ELF-1 (cell line): Measurements from ENCODE around the gene VDAC1.
A peak's percentile ranks its signal among the peaks of the same experiment; 100 is the strongest.
"Not testable (repeated sequence)": the region's sequence is repeated elsewhere in the genome, so short reads cannot be mapped to it uniquely, and the experiment has no call there.

Experiments used
- DNase-seq: peaks from one replicate; pipeline ENCODE4 v3.0.0-alpha.2; 2016; ENCODE audit warnings: low read depth, low spot score

VDAC1 gene

DNA sequence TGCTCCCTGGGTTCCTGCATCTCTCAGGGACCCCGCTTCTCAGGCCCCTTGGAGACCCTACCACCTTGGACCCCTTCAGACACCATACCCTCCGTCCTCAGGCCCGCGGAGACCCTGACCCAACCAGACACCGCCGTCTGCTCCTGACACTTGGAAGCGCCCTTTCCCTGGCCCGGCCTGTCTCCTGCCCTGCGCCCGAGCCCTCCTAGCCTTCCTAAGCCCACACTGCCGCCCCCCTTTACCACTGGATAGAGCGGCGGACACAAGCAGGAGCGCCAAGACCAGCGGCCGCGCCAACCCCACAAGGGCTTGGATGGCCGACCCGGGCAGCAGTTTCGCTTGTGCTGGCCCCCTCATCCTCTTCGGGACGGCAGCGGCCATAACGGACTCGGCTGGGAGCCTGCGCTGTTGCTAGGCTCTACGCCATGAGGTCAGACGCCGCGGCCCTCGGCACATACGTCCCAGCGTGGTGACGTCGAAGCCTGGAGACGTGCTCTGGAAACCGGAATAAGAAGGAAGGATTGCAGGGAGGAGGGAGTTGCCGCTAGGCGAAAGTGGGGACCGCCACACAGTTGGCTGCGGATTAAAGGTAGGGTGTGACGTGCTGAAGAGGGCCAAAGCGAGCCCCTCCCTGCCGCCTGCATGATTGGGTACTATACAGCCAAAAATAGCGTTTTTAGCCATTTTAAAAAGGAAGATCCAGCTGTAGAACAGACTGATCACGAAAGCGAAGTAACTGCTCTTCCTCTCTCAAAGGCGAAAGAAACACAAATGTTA, 36.4 kb downstream of the VDAC1 start, which contains the start of gene C5orf15:
TSS of gene C5orf15 (minus strand) at position 422 of the 777 bp plus-strand sequence. CDS start at position 381, 41 bp downstream.
- DNase-seq: peak; percentile 98

DNA sequence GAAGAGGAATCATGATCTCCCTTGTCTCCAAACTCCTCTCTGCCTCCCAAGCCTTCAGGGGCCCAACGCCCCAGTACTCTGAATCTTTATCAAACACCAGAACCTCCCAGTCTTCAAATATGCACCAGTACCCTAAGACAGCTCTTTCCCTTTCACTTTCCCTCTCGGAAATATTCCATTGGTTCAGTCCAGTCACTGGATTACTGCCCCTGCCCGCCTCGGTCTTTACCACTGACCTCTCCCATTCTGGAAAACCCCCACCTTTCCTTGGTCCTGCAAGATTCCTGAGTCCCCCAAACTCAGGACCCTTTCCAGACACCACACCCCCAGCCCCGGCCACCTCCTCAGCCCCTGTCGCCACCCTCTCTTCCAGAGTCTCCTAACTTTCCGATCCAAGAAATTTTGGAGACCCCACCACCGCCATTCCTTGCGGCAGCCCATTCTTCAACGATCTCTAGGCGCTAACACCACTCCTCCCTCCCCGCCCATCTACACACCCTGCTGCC, 37.0 kb downstream of the VDAC1 start:
- DNase-seq: no peak

DNA sequence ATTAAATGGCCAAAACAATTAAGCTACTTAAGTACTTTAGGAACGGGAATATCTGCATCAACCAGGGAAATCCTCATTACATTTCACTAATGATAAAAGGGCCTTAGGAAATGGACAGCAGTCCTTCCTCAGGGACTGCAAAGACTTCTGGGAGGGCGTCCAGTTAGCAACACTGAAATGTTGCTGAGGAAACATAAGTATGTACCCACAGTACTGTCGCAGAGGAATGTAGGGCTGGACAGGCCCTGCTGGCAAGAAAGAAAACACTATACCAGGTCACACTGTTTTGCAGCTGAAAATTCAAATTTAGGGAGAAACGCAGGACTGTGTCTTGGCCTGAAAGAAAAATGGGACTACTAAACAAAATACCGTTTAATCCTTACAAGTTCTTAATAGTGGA, 37.7 kb downstream of the VDAC1 start:
- no peak for DNase-seq

DNA sequence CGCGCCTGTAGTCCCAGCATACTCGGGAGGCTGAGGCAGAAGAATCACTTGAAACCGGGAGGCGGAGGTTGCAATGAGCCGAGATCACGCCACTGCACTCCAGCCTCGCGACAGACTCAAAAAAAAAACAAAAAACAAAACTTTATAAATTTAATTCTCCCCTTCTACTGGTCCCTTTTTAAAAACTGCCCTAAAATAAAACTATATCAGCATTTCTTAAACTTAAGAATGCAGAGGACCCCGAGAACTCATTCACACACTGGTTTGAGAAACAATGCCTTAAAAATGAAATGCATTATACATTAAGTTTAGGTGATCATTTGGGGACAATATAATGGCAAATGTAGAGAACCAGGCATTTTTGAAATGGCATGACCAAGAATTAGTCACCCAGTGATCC, 38.7 kb downstream of the VDAC1 start:
- no peak for DNase-seq

DNA sequence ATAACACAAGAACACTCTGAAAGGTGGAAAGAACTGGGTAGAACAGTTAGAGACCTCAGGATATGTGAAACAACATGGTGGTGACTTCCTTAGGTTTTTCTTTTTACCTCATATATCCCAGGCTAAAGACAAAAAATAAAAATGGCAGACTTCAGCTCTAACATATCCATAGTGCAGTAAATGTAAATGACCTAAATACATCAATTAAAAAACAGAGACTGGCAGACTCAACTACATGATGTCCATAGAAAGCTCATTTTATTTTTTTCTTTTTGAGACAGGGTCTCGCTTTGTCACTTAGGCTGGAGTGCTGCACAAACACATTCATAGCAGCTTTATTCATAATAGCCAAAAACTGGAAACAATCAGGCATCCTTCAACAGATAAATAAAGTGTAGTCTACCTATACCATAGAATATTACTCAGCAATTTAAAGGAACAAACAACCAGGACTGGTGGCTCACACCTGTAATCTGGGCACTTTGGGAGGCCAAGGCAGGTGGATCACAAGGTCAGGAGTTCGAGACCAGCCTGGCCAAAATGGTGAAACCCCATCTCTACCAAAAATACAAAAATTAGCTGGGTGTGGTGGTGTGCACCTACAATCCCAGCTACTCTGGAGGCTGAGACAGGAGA, 41.2 kb downstream of the VDAC1 start:
- no peak for DNase-seq

DNA sequence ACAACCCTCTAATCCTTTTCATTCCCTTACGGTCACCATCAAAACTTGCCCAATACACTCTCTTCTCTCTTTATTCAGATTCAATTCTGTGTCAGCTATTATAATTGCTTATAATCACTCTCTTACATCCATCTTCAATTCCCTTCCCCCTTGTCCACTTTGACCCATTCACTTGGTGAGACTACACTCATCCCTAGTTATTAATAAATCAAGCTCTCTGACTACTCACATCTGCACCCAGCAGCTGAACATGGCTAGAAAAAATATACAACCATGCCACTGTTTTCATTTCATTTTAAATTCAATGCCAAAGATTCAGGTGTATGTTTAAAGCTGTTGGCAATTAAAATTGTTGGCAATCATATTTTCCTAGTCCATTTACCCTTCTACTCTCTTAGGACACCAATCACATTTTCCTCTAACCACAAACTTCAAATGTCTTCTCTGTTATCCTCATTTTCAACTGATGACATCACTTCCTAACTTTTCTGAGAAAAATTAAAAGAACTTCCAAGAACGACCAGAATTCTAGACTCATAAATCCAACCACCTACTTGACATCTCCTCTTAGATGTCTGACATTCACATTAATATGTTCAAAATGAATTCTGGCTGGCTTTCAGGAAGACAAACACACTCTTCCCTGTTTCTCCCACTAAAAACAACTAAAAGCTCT, 41.8 kb downstream of the VDAC1 start:
- DNase-seq: no peak

GRCh38 chr5:133962131-133962530, 42.6 kb downstream of the VDAC1 start:
- DNase-seq: no peak

DNA sequence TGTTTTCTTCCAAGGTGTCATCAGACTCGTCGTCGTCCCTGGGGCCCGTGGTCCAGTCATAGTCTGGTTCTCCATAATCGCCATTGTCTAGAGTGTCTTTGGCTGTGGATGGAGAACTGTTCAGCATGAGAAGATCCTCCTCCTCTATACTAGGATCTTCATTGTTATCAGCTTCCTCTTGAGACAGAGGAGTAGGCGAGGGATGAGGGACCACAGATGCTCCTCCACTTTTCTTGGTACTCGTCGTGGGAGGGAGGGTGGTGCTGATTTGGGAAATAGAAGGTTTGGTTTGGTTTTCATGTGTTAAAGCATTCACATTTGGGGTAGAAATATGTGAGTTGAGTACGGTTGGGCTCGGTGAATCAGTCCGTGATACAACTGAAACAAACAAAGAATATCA, 45.1 kb downstream of the VDAC1 start:
- no peak for DNase-seq

GRCh38 chr5:133957591-133957990, 47.2 kb downstream of the VDAC1 start:
- DNase-seq: no peak

GRCh38 chr5:133957080-133957479, 47.7 kb downstream of the VDAC1 start:
- no peak for DNase-seq

DNA sequence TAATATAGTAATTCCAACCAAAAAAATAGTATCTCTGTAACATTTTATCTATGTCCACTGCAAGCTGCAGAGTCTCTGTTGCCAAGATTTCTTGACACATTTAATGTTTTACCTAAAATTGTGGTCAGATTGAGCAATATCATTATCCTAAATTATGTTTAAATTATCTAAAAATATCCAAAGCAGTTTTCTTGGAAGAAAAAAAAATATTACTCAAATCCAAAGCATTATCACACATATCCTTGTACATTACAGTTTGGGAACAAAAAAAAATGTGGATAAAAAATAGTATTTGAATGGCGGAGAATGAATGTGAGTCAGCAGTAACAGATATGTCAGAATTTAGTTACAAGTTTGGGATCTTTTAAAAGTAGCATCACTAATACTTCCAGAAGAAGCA, 48.6 kb downstream of the VDAC1 start:
- DNase-seq: not testable (repeated sequence)

- no peak for DNase-seq
Measured at GRCh38 chr5:133953568-133954145, 51.1 kb downstream of the VDAC1 start.

GRCh38 chr5:133952729-133953567, 51.8 kb downstream of the VDAC1 start:
- no peak for DNase-seq

DNA sequence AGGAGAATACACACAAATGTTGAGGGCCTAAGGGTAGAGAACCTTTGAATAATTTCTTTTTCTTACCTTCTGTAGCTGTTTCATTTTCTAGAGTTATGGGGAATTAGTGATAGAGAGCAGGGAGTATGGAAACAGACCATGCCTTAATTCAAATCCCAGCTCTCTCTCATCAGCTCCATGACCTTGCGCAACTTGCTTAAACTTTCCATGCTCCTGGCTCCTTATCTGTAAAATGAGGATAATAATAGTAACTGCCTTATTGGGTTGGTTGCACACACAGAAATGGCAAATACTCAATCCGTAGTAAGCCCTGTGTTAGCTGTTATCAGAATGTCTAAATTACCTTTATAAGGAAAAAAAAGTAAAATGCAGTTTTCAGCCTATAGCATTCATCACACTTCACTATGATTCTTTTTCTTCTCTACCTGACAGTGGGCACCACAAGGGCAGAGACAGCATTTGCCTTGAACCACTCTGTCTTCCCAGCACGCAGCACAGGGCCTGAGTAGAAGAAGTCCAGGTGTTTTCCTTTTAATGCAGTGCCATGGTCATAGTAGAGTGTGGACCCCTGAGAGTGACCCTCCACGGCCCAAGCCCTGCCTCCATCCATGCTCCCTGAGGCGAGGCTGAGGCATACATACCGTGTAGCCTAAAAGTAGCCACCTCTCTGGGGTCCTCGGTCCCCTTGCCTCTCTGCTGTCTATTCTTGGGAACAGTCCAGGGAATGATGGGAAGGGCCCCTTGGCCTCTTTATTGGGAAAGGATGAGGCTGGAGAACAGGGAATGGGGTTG, 53.8 kb downstream of the VDAC1 start:
- DNase-seq: no peak

DNA sequence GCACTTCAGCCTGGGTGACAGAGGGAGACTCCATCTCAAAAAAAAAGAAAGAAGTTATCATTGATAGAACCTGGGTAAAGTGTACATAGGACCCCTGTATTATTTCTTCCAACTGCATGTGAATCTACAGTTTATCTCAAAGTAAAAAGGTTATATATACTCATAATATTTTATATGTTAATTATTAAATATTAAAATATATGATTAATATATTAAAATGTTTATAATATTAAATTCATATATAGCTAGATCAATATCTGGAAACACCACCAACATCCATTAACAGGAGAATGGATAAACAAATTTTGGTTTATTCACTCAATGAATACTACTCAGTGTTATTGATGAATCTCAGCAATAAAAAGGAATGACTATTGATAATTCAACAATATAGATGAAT, 56.1 kb downstream of the VDAC1 start:
- DNase-seq: no peak

- DNase-seq: no peak
Measured at GRCh38 chr5:133947431-133947841, 57.3 kb downstream of the VDAC1 start.

GRCh38 chr5:133945568-133945967, 59.2 kb downstream of the VDAC1 start:
- no peak for DNase-seq

GRCh38 chr5:133944263-133945185, 60.3 kb downstream of the VDAC1 start:
- DNase-seq: peak; percentile 68

- no peak for DNase-seq
Measured at GRCh38 chr5:133943475-133943817, 61.3 kb downstream of the VDAC1 start.
